Esophagus squamous epithelium (tissue), 5 donors: ENCODE results near the gene DDX51. TPM values are rescaled to one million over a fixed set of nuclear protein-coding genes. Genes with fewer than 3 reads are reported as not detected.

Experiments used
- DNase-seq: peaks from one replicate; lab custom pipeline; 2025; lab: John Stamatoyannopoulos, UW
- H3K27ac ChIP-seq, 4 donors: fragments of 200-600 bp; sonication (generic); one replicate each; pipeline ENCODE4 v1.5.1; 2016 to 2019; ENCODE audit warnings: mild to moderate bottlenecking in 1 of 4
- H3K27me3 ChIP-seq, 4 donors: fragments of 200-600 bp; sonication (generic); 1 replicate in 3 of 4; 2 replicates in 1 of 4; pipeline versions ENCODE4 v1.5.1 to v1.6.0; 2017 to 2021; ENCODE audit warnings: antibody characterized with exemption in 1 of 4
- H3K36me3 ChIP-seq, 3 donors: fragments of 200-600 bp; sonication (generic); one replicate each; pipeline ENCODE4 v1.5.1; 2016 to 2019
- H3K4me1 ChIP-seq, 3 donors: fragments of 200-600 bp; sonication (generic); one replicate each; pipeline ENCODE4 v1.5.1; 2017 to 2019
- H3K4me3 ChIP-seq, 4 donors: fragments of 200-600 bp; sonication (generic); 1 replicate in 3 of 4; 2 replicates in 1 of 4; pipeline ENCODE4 v1.5.1; 2016 to 2019; ENCODE audit warnings: mild to moderate bottlenecking in 2 of 4, moderate library complexity in 1 of 4
- H3K9me3 ChIP-seq, 3 donors: fragments of 200-600 bp; sonication (generic); one replicate each; pipeline ENCODE4 v1.5.1; 2016 to 2019
- POLR2A ChIP-seq, 4 donors: fragments of 450-650 bp; IDR thresholded peaks; one replicate each; pipeline ENCODE4 v1.6.1; 2017; ENCODE audit warnings: antibody characterized with exemption in 4 of 4, mild to moderate bottlenecking in 4 of 4, moderate library complexity in 3 of 4
- WGBS, 2 donors: methylation state at CpG; one replicate each; pipeline ENCODE4 v1.1.5; 2018; 5-methylcytosine and 5-hydroxymethylcytosine counted together
- intact Hi-C: fragments of 100-400 bp; cut with DNase I; formaldehyde crosslinking; loops from one replicate; pipeline ENCODE4 v1.15.0; 2022
- total RNA-seq, 4 donors: library from RNA; depleted of rRNA; stranded (reverse); fragments of >200 nt; gene quantifications; one replicate each; pipeline ENCODE4 v1.1.0, GENCODE V29; 2016
- TF ChIP-seq, protein P1 (sequence below), 6 experiments: fragments of 450-650 bp in 4 of 6; fragments of 200-600 bp in 2 of 6; sonication (generic) in 2 of 6; IDR thresholded peaks; one replicate each; pipeline ENCODE4 v1.5.1; 2016 to 2019; ENCODE audit warnings: antibody characterized with exemption in 6 of 6, mild to moderate bottlenecking in 4 of 6, moderate library complexity in 4 of 6
- donor health status: DM: yes; HTN: yes; CAD: no.

DDX51 gene
- total RNA-seq, 4 donors from 2014 or later, result 8.9 to 15.3 (median 11.0) TPM

DNA sequence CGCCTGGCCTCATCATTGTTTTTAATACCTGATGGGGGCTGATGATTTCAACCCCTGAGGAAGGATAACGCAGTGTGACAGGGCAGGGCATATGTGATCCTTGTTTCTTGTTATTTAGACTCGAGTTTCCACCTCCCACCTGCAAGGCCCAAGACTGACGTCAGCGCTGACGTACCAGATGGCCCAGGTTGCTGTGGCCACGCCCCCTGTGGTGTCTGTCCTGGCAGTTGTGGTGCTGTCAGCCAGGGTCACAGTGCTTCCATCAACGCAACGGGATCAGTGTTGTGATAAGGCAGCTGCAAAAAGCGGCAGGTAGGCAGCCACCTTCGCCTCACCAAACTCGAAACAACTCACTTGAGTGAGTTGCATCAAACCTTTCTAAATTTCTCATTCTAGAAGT lies 18.4 kb downstream of the DDX51 start:
- no peak overlapping the region for H3K27ac ChIP-seq
- peaks cover 8 to 90% (median 14%) of the 10 kb centered on the region in 3 donors for H3K36me3 ChIP-seq
- intact Hi-C loops, result no loop called here

DNA sequence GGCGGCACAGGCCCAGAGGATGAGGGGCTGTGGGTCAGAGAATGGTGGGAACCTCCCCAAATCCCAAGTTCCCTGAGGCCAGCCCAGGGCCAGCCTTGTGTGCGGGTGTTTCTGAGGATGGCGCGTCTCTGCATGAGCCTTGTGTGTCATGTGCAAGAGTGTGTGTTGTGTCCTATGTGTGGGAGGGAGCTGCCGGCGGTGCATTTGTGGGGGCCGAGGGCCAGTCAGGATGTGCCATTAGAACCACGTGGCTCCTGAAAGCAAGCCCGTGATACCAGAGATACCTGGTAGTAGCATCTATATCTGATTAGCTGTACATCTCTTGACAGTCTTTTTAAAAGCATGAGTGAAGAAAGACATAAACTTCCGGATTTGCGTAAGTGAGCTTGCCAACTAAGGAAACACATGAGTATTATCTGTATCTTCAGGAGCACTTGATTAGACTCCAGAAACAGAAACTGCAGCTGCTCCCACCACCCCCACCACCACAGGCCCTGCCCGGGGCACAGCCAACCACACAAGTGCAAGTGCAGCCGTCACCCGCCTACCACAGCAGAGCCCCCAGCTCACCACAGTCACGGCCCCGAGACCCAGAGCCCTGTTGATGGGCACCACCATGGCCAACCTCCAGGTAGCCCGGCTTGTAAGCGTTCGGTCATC lies 19.2 kb downstream of the DDX51 start:
- Histone ChIP-seq H3K4me3 (no peak overlapping the region), H3K27ac (no peak overlapping the region), H3K27me3 (no peaks in the 10 kb centered on the region), H3K9me3 (no peaks in the 10 kb centered on the region), H3K4me1 (no peaks in the 10 kb centered on the region), H3K36me3 (peaks cover 8 to 98% (median 14%) of the 10 kb centered on the region in 3 donors)
- intact Hi-C loops, result no loop called here
- TF ChIP-seq, protein P1, sequence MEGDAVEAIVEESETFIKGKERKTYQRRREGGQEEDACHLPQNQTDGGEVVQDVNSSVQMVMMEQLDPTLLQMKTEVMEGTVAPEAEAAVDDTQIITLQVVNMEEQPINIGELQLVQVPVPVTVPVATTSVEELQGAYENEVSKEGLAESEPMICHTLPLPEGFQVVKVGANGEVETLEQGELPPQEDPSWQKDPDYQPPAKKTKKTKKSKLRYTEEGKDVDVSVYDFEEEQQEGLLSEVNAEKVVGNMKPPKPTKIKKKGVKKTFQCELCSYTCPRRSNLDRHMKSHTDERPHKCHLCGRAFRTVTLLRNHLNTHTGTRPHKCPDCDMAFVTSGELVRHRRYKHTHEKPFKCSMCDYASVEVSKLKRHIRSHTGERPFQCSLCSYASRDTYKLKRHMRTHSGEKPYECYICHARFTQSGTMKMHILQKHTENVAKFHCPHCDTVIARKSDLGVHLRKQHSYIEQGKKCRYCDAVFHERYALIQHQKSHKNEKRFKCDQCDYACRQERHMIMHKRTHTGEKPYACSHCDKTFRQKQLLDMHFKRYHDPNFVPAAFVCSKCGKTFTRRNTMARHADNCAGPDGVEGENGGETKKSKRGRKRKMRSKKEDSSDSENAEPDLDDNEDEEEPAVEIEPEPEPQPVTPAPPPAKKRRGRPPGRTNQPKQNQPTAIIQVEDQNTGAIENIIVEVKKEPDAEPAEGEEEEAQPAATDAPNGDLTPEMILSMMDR (IDR thresholded peaks at IDR 0.05), result no peak
- TF ChIP-seq POLR2A (IDR thresholded peaks at IDR 0.05), result no peak
- DNase-seq, result no peak
- 85 to 96% methylated on average over 17 to 19 of the region's 19 CpGs for WGBS, 2 donors

More for the DNA sequence above, 18.4 kb downstream of the DDX51 start:
- no peak for DNase-seq
- no peaks in the 10 kb centered on the region for H3K27me3 ChIP-seq
- no peaks in the 10 kb centered on the region for H3K4me1 ChIP-seq
- 91 to 96% methylated on average over 10 of the region's 12 CpGs for WGBS, 2 donors
- H3K4me3 ChIP-seq, result no peak overlapping the region
- no peak for TF ChIP-seq POLR2A (IDR thresholded peaks at IDR 0.05)
- TF ChIP-seq, protein P1 (IDR thresholded peaks at IDR 0.05), result no peak
- no peaks in the 10 kb centered on the region for H3K9me3 ChIP-seq

DNA sequence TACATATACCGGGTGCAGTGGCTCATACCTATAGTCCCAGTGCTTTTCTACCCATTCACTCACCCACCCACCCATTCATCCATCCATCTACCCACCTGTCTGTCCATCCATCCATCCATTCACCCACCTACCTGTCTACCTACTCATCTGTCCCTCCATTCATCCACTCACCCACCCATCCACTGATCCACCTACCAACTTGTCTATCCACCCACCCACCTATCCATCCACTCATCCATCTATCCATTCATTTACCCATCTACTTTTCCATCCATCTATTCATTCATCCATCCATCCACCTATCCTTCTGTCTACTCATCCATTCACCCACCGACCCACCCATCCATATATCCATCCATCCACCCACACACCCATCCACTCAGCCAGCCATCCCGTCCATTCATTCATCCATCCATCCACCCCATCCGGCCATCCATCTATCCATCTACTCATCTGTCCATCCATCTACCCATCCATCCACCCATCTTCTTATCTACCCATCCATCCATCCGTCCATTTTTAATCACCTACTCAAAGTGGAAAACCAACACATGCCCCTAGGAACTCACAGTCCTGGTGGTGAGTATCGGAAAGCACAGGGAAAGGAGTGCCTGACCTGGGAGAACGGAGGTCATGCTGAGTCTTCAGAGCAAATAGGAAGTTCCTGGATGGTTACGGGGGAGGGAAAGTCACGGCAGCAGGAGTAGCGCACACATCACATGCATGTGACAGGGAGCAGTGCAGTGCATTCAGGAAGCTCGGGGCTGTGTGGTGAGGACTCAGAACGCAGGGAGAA lies 20.0 kb downstream of the DDX51 start:
- Histone ChIP-seq H3K4me3 (no peak overlapping the region), H3K27ac (no peak overlapping the region), H3K36me3 (peaks cover 8 to 95% (median 14%) of the 10 kb centered on the region in 3 donors), H3K27me3 (no peaks in the 10 kb centered on the region), H3K4me1 (no peaks in the 10 kb centered on the region), H3K9me3 (no peaks in the 10 kb centered on the region)
- intact Hi-C loops, result no loop called here
- DNase-seq, result no peak
- WGBS, 2 donors, result 85 to 97% methylated on average over 11 to 12 of the region's 12 CpGs
- TF ChIP-seq POLR2A (IDR thresholded peaks at IDR 0.05), result no peak
- TF ChIP-seq, protein P1 (IDR thresholded peaks at IDR 0.05), result no peak

DNA sequence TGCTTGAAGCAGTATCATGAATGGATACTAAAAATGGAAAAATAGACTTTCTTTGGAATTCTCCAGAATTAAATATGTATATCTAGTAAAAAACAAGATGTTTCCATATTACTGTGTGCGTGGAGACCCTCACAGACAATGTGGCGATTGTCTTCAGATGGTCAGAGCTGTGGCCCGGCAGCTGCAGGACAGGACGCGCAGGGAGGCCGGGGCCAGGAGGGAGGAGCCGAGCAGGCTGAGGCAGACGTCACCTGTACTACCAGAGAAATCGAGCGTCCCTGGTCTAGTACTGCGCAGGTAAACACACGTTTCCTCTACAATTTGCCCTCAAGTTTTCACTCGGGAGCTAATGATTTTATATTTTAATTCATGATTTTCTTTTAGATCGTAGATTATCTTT lies 22.8 kb downstream of the DDX51 start:
- 90% methylated on average over 14 of the region's 14 CpGs for WGBS, 2 donors
- no peak overlapping the region for H3K27ac ChIP-seq
- no peak for TF ChIP-seq POLR2A (IDR thresholded peaks at IDR 0.05)
- TF ChIP-seq, protein P1 (IDR thresholded peaks at IDR 0.05), result no peak
- H3K9me3 ChIP-seq, result no peaks in the 10 kb centered on the region
- no peaks in the 10 kb centered on the region for H3K4me1 ChIP-seq
- no peak for DNase-seq
- intact Hi-C loops, result no loop called here
- H3K4me3 ChIP-seq, result no peak overlapping the region
- no peaks in the 10 kb centered on the region for H3K27me3 ChIP-seq
- peaks cover 0 to 95% (median 8%) of the 10 kb centered on the region in 3 donors for H3K36me3 ChIP-seq

DNA sequence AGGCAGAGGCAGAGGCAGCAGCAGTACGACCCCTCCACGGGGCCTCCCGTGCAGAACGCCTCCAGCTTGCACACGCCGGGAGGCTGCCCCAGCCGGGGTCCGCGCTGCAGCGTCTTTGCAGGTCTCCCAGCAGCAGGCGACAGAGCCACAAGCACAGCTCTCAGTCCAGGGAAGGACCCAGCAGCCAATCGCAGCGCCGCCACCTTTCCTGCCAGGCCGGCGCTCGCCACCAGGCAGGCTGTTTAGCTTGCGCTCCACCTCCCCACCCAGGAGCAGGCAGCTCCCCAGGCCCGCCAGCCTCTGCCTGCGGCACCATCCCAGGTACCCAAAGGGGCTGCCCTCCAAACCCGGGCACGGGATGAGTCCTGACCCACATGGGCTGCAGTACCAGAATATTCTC lies 25.2 kb downstream of the DDX51 start:
- 91% methylated on average over 10 of the region's 22 CpGs; no CpG with 5 or more reads in 1 of the 2 donors for WGBS, 2 donors

More for the DNA sequence above, 25.2 kb downstream of the DDX51 start:
- no peaks in the 10 kb centered on the region for H3K27me3 ChIP-seq
- H3K36me3 ChIP-seq, result peaks cover 0 to 95% (median 6%) of the 10 kb centered on the region in 3 donors
- TF ChIP-seq, protein P1 (IDR thresholded peaks at IDR 0.05), result no peak
- TF ChIP-seq POLR2A (IDR thresholded peaks at IDR 0.05), result no peak
- no peak overlapping the region for H3K27ac ChIP-seq
- no peak overlapping the region for H3K4me3 ChIP-seq
- H3K4me1 ChIP-seq, result no peaks in the 10 kb centered on the region
- intact Hi-C loops, result no loop called here
- DNase-seq, result no peak
- H3K9me3 ChIP-seq, result no peaks in the 10 kb centered on the region
